HUDEP-2 (cell line): ENCODE measurements around the gene IL21.
"Not testable (repeated sequence)": the region's sequence is repeated elsewhere in the genome, so short reads cannot be mapped to it uniquely, and the experiment has no call there.

Experiments used
- DNase-seq, 76 experiments: peaks; one replicate each; lab custom pipeline; 2025; ENCODE audit not compliant: unreplicated experiment in 76 of 76; lab: John Stamatoyannopoulos, UW

IL21 gene

GRCh38 chr4:122621016-122621507, at the start of gene IL21:
IL21 (minus strand) TSS chr4:122621066; CDS start chr4:122621011, 55 bp downstream.
- DNase-seq: no peak

- DNase-seq: no peak
Observed at GRCh38 chr4:122669911-122670738, 49.3 kb upstream of the IL21 start.

GRCh38 chr4:122668241-122668640, 47.4 kb upstream of the IL21 start:
- DNase-seq: no peak

GRCh38 chr4:122666527-122667245, 45.8 kb upstream of the IL21 start:
- no peak for DNase-seq

- DNase-seq: no peak
Observed at GRCh38 chr4:122665161-122665929, 44.5 kb upstream of the IL21 start.

GRCh38 chr4:122663814-122664610, 43.1 kb upstream of the IL21 start:
- no peak for DNase-seq

- DNase-seq: no peak
Observed at GRCh38 chr4:122663291-122663690, 42.4 kb upstream of the IL21 start.

- no peak for DNase-seq
Observed at GRCh38 chr4:122662701-122663100, 41.8 kb upstream of the IL21 start.

- no peak for DNase-seq
Observed at GRCh38 chr4:122661176-122662160, 40.6 kb upstream of the IL21 start.

- no peak for DNase-seq
Observed at GRCh38 chr4:122658818-122659295, 38.0 kb upstream of the IL21 start.

GRCh38 chr4:122658377-122658776, 37.5 kb upstream of the IL21 start:
- no peak for DNase-seq

GRCh38 chr4:122657553-122657952, 36.7 kb upstream of the IL21 start:
- no peak for DNase-seq

GRCh38 chr4:122656583-122656982, 35.7 kb upstream of the IL21 start:
- not testable (repeated sequence) for DNase-seq

- DNase-seq: peak in 20 of 76 experiments; percentile 1 to 28 (median 10)
Observed at GRCh38 chr4:122652379-122652778, 31.5 kb upstream of the IL21 start.

- no peak for DNase-seq
Observed at GRCh38 chr4:122650148-122650547, 29.3 kb upstream of the IL21 start.

- DNase-seq: no peak
Observed at GRCh38 chr4:122647656-122648055, 26.8 kb upstream of the IL21 start.

- no peak for DNase-seq
Observed at GRCh38 chr4:122643257-122643656, 22.4 kb upstream of the IL21 start.

GRCh38 chr4:122639181-122639580, 18.3 kb upstream of the IL21 start:
- no peak for DNase-seq

- no peak for DNase-seq
Observed at GRCh38 chr4:122636697-122637096, 15.8 kb upstream of the IL21 start.
